ENCODE data around the gene C2CD2L. TPM values are rescaled to one million over a fixed set of nuclear protein-coding genes. Genes with fewer than 3 reads are reported as not detected.

Gene C2CD2L
- total RNA-seq, 1 experiment from 2014 or later: 16.8 TPM

DNA sequence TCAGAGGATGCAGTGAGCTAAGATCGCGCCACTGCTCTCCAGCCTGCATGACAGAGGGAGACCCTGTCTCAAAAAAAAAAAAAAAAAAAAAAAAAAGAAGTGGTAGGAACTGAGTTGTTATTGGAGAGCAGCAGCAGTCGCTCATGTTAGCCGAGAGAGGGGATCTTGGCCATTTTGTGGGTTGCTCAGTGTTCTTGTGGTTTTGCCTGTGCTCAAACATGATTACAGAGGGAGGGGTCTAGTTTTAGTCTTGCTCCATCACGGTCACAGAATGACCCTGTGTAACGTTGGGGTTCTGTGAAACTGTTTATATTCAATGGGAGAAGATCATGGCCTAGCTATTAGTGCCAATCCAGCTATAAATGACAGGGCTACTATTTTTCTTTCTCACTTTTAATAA is 7.4 kb upstream of the C2CD2L start:
- CTCF ChIA-PET: no interaction called here
- Histone ChIP-seq H3K9me3 (ENCODE audit: low read length) (no peaks in the 10 kb centered on the region), H3K9ac (ENCODE audit: low read length) (peak overlapping the region; percentile 84; the same call in 1 of the 2 replicates), H3F3A (ENCODE audit: low read length, unreplicated experiment) (no peaks in the 10 kb centered on the region), H3K4me1 (ENCODE audit: insufficient read depth, low read length) (peaks cover 23% of the 10 kb centered on the region), H3K27ac (ENCODE audit: low read length) (no peak overlapping the region), H3K36me3 (ENCODE audit: low read depth, low read length) (peaks cover 24% of the 10 kb centered on the region), H3K79me2 (ENCODE audit: low read length) (peaks cover 43% of the 10 kb centered on the region), H4K20me1 (ENCODE audit: low read length) (0 out of 2 replicates have a peak, but pooled peaks cover 3% of the 10 kb centered on the region), H3K4me2 (ENCODE audit: low read length) (peak overlapping the region; percentile 96), H3K9me2 (replicated peaks; ENCODE audit: low read length) (no peaks in the 10 kb centered on the region), H2AFZ (ENCODE audit: low read length) (no peak overlapping the region), H3K27me3 (ENCODE audit: low read length) (no peaks in the 10 kb centered on the region), H3K4me3 (ENCODE audit: low read length) (peak overlapping the region; percentile 89)
- DNase-seq (no peak), ATAC-seq (no peak)
- TF ChIP-seq EZH2phosphoT487 (IDR thresholded peaks at IDR 0.05; ENCODE audit: borderline replicate concordance, low read length) (no peak), CTCF (conservative IDR thresholded peaks at IDR 0.05; ENCODE audit: low read depth, low read length) (no peak), EZH2 (IDR thresholded peaks at IDR 0.05; ENCODE audit: low read length, unreplicated experiment) (no peak)
- no TSS peak for BruUV-seq (replicated peaks)
- POLR2A ChIA-PET (ENCODE audit: unreplicated experiment): no interaction called here
- intact Hi-C loops (cut with micrococcal nuclease): loop anchor here (2.0 kb wide), 2 partner anchors 15 to 21 kb away; partner anchors contain the start of genes HINFP and HMBS

- H3K79me2 ChIP-seq (ENCODE audit: low read length): peaks cover 37% of the 10 kb centered on the region
- H4K20me1 ChIP-seq (ENCODE audit: low read length): no peaks in the 10 kb centered on the region
- H2AFZ ChIP-seq (ENCODE audit: low read length): peak overlapping the region; percentile 83
- peaks cover 23% of the 10 kb centered on the region for H3K4me1 ChIP-seq (ENCODE audit: insufficient read depth, low read length)
- peak; percentile 76 for DNase-seq
- peaks cover 24% of the 10 kb centered on the region for H3K36me3 ChIP-seq (ENCODE audit: low read depth, low read length)
- TF ChIP-seq CTCF (conservative IDR thresholded peaks at IDR 0.05; ENCODE audit: low read depth, low read length) (peak; percentile 92), EZH2phosphoT487 (IDR thresholded peaks at IDR 0.05; ENCODE audit: borderline replicate concordance, low read length) (no peak)
- H3F3A ChIP-seq (ENCODE audit: low read length, unreplicated experiment): no peaks in the 10 kb centered on the region
- peak overlapping the region; percentile 96 for H3K4me2 ChIP-seq (ENCODE audit: low read length)
- intact Hi-C loops (cut with micrococcal nuclease): loop anchor here (2.0 kb wide), 2 partner anchors 16 to 20 kb away; partner anchors contain the start of genes HINFP and HMBS
- H3K27ac ChIP-seq (ENCODE audit: low read length): 0 out of 2 replicates have a peak overlapping the region, but pooled peaks have one; percentile 84
- peak overlapping the region; percentile 84 for H3K9ac ChIP-seq (ENCODE audit: low read length)
- POLR2A ChIA-PET (ENCODE audit: unreplicated experiment): no interaction called here
- CTCF ChIA-PET: no interaction called here
- no peaks in the 10 kb centered on the region for H3K9me3 ChIP-seq (ENCODE audit: low read length)
- no peaks in the 10 kb centered on the region for H3K9me2 ChIP-seq (replicated peaks; ENCODE audit: low read length)
- no TSS peak for BruUV-seq (replicated peaks)
- no peaks in the 10 kb centered on the region for H3K27me3 ChIP-seq (ENCODE audit: low read length)
- ATAC-seq: 0 out of 2 replicates have a peak, but pooled peaks have one; percentile 1
- peak overlapping the region; percentile 89 for H3K4me3 ChIP-seq (ENCODE audit: low read length)
These were observed 6.7 kb upstream of the C2CD2L start for GRCh38 chr11:119100246-119100970.

Measured in PC-3 (cell line).